ENCODE measurements around the gene TBC1D9. TPM values are rescaled to one million over a fixed set of nuclear protein-coding genes. Genes with fewer than 3 reads are reported as not detected.

Gene TBC1D9
- total and polyA plus RNA-seq, 2 of the 13 experiments (the other 11 are each of a cell fraction or from before 2014, with no cell fraction given): 11.9 to 12.2 TPM

- DNase-seq (ENCODE audit: low spot score) (no peak), FAIRE-seq (no peak), ATAC-seq (no peak)
- ChIA-PET POLR2A (no interaction called here), CTCF (ENCODE audit: low intra/inter-chr PET ratio, low total read pairs) (no interaction called here)
- no peaks in the 10 kb centered on the region for H3K27me3 ChIP-seq (ENCODE audit: control insufficient read depth in 1 of 2, insufficient read depth in 2 of 2, low read length in 2 of 2)
- no peak overlapping the region for H3K27ac ChIP-seq (ENCODE audit: extremely low read length, insufficient read depth, low read length)
- no peaks in the 10 kb centered on the region for H3K36me3 ChIP-seq (replicated peaks in 1 of 2; ENCODE audit: control insufficient read depth in 1 of 2, insufficient read depth in 2 of 2, low read length in 2 of 2)
- in situ Hi-C loops (cut with HindIII; ENCODE audit: extremely low pct_ligation_motif_present, low pct_unique_long_range_greater_than_20kb): no loop called here
- no peak overlapping the region for H3K9ac ChIP-seq (ENCODE audit: insufficient read depth, low read depth, low read length)
- H3K9me3 ChIP-seq (ENCODE audit: low read length): no peaks in the 10 kb centered on the region
- H3K4me3 ChIP-seq (replicated peaks in 1 of 3; ENCODE audit: insufficient read depth in 1 of 3, low read depth in 2 of 3, low read length in 3 of 3): no peak overlapping the region
- 49% methylated on average over 5 of the region's 5 CpGs for WGBS (ENCODE audit: low lambda C conversion rate)
- H3K79me2 ChIP-seq (ENCODE audit: insufficient read depth, low read length): no peaks in the 10 kb centered on the region
- TF ChIP-seq ZNF841 (CRISPR knock-in tag; IDR thresholded peaks at IDR 0.05; ENCODE audit: borderline replicate concordance) (no peak), ZNF552 (CRISPR knock-in tag; IDR thresholded peaks at IDR 0.05; ENCODE audit: borderline replicate concordance) (no peak), TCF7 (IDR thresholded peaks at IDR 0.05; ENCODE audit: low read depth) (no peak), CHD2 (IDR thresholded peaks at IDR 0.05; ENCODE audit: low read depth, low read length) (no peak), MIXL1 (CRISPR knock-in tag; IDR thresholded peaks at IDR 0.05) (no peak), CHCHD3 (CRISPR knock-in tag; IDR thresholded peaks at IDR 0.05) (no peak), ZNF709 (CRISPR knock-in tag; IDR thresholded peaks at IDR 0.05) (no peak), ZNF451 (CRISPR knock-in tag; IDR thresholded peaks at IDR 0.05) (no peak), MZF1 (CRISPR knock-in tag; IDR thresholded peaks at IDR 0.05; ENCODE audit: borderline replicate concordance) (no peak)
- H3K4me1 ChIP-seq (ENCODE audit: insufficient read depth, low read length): no peaks in the 10 kb centered on the region
- BruUV-seq (replicated peaks): no TSS peak
- no peak overlapping the region for H3K4me2 ChIP-seq (ENCODE audit: low read depth, low read length)
- no peak overlapping the region for H2AFZ ChIP-seq (ENCODE audit: low read length)
- no peaks in the 10 kb centered on the region for H4K20me1 ChIP-seq (ENCODE audit: insufficient read depth, low read length)
- intact Hi-C loops (cut with micrococcal nuclease; ENCODE audit: unreplicated experiment): no loop called here
Measured at GRCh38 chr4:140800666-140801065, 44.5 kb upstream of the TBC1D9 start.

GRCh38 chr4:140799686-140800225 lies 43.6 kb upstream of the TBC1D9 start:
- no TSS peak for BruUV-seq (replicated peaks)
- no peaks in the 10 kb centered on the region for H4K20me1 ChIP-seq (ENCODE audit: insufficient read depth, low read length)
- ChIA-PET POLR2A (no interaction called here), CTCF (ENCODE audit: low intra/inter-chr PET ratio, low total read pairs) (no interaction called here)
- H3K9me3 ChIP-seq (ENCODE audit: low read length): no peaks in the 10 kb centered on the region
- ATAC-seq (no peak), FAIRE-seq (no peak), DNase-seq (ENCODE audit: low spot score) (no peak)
- 22% methylated on average over 5 of the region's 5 CpGs for WGBS (ENCODE audit: low lambda C conversion rate)
- H3K27me3 ChIP-seq (ENCODE audit: control insufficient read depth in 1 of 2, insufficient read depth in 2 of 2, low read length in 2 of 2): no peaks in the 10 kb centered on the region
- no peak overlapping the region for H2AFZ ChIP-seq (ENCODE audit: low read length)
- H3K4me3 ChIP-seq (replicated peaks in 1 of 3; ENCODE audit: insufficient read depth in 1 of 3, low read depth in 2 of 3, low read length in 3 of 3): no peak overlapping the region
- H3K36me3 ChIP-seq (replicated peaks in 1 of 2; ENCODE audit: control insufficient read depth in 1 of 2, insufficient read depth in 2 of 2, low read length in 2 of 2): no peaks in the 10 kb centered on the region
- no peak overlapping the region for H3K9ac ChIP-seq (ENCODE audit: insufficient read depth, low read depth, low read length)
- no peaks in the 10 kb centered on the region for H3K79me2 ChIP-seq (ENCODE audit: insufficient read depth, low read length)
- H3K4me2 ChIP-seq (ENCODE audit: low read depth, low read length): no peak overlapping the region
- in situ Hi-C loops (cut with HindIII; ENCODE audit: extremely low pct_ligation_motif_present, low pct_unique_long_range_greater_than_20kb) (no loop called here), intact Hi-C loops (cut with micrococcal nuclease; ENCODE audit: unreplicated experiment) (no loop called here)
- no peaks in the 10 kb centered on the region for H3K4me1 ChIP-seq (ENCODE audit: insufficient read depth, low read length)
- H3K27ac ChIP-seq (ENCODE audit: extremely low read length, insufficient read depth, low read length): no peak overlapping the region
- TF ChIP-seq FOXO4 (CRISPR knock-in tag; conservative IDR thresholded peaks at IDR 0.05) (no peak), ZNF235 (CRISPR knock-in tag; IDR thresholded peaks at IDR 0.05; ENCODE audit: borderline replicate concordance) (no peak), IRF9 (CRISPR knock-in tag; IDR thresholded peaks at IDR 0.05; ENCODE audit: borderline replicate concordance) (no peak), RFX3 (CRISPR knock-in tag; IDR thresholded peaks at IDR 0.05) (no peak), ZNF780A (CRISPR knock-in tag; IDR thresholded peaks at IDR 0.05) (no peak), ZNF33A (CRISPR knock-in tag; IDR thresholded peaks at IDR 0.05; ENCODE audit: borderline replicate concordance) (no peak), MBD4 (IDR thresholded peaks at IDR 0.05; ENCODE audit: borderline replicate concordance, low read length) (no peak), GATAD1 (CRISPR knock-in tag; IDR thresholded peaks at IDR 0.05) (no peak), MAX (IDR thresholded peaks at IDR 0.05) (no peak), ZNF264 (CRISPR knock-in tag; IDR thresholded peaks at IDR 0.05) (no peak), SAFB2 (CRISPR knock-in tag; IDR thresholded peaks at IDR 0.05; ENCODE audit: borderline replicate concordance, low read depth) (no peak)

All from HepG2 (cell line).